Activated B cell treated with CpG ODN at 0.5 μM for 24 hours (primary cell): ENCODE data around the gene KRT23. TPM values are rescaled to one million over a fixed set of nuclear protein-coding genes. Genes with fewer than 3 reads are reported as not detected.

Experiments used
- ATAC-seq: fragments of 200-7000 bp; cut with Tn5 transposase; one replicate; pipeline ENCODE4 v1.10.0; 2021; ENCODE audit warnings: low read depth, mild to moderate bottlenecking, moderate library complexity
- CTCF ChIA-PET: fragments of 350-600 bp; sonication (Branson Sonifier 250); formaldehyde crosslinking; loops from one replicate; lab custom pipeline; 2021; ENCODE audit warnings: antibody characterized with exemption; lab: Charles Lee
- POLR2A ChIA-PET: fragments of 350-600 bp; sonication (Branson Sonifier 250); formaldehyde crosslinking; loops from one replicate; lab custom pipeline; 2021; ENCODE audit warnings: antibody characterized with exemption; lab: Charles Lee
- DNase-seq: peaks from one replicate; pipeline ENCODE4 v3.0.0; 2022
- H3K27ac Mint-ChIP-seq: one replicate; pipeline ENCODE4 v1.8.0; 2020; ENCODE audit warnings: mixed read lengths
- H3K27me3 Mint-ChIP-seq: one replicate; pipeline ENCODE4 v1.8.0; 2021; ENCODE audit warnings: mixed read lengths
- H3K36me3 Mint-ChIP-seq: one replicate; pipeline ENCODE4 v1.8.0; 2021; ENCODE audit warnings: low read depth, mixed read lengths
- H3K4me1 Mint-ChIP-seq: one replicate; pipeline ENCODE4 v1.8.0; 2021; ENCODE audit warnings: mixed read lengths
- H3K4me3 Mint-ChIP-seq: one replicate; pipeline ENCODE4 v1.8.0; 2020; ENCODE audit warnings: mild to moderate bottlenecking, mixed read lengths
- H3K9me3 Mint-ChIP-seq: one replicate; pipeline ENCODE4 v1.8.0; 2020; ENCODE audit warnings: mixed read lengths
- intact Hi-C: fragments of 100-400 bp; cut with micrococcal nuclease; formaldehyde crosslinking; loops from one replicate; pipeline ENCODE4 v1.15.1; 2024
- total RNA-seq: library from RNA; stranded (reverse); gene quantifications from 2 replicates; pipeline ENCODE4 v1.2.3, GENCODE V29; 2022
- TF ChIP-seq, protein P1 (sequence below): fragments of 200-600 bp; IDR thresholded peaks from one replicate; pipeline ENCODE4 v1.8.0; 2022; ENCODE audit warnings: antibody characterized with exemption, mild to moderate bottlenecking

The KRT23 gene, protein sequence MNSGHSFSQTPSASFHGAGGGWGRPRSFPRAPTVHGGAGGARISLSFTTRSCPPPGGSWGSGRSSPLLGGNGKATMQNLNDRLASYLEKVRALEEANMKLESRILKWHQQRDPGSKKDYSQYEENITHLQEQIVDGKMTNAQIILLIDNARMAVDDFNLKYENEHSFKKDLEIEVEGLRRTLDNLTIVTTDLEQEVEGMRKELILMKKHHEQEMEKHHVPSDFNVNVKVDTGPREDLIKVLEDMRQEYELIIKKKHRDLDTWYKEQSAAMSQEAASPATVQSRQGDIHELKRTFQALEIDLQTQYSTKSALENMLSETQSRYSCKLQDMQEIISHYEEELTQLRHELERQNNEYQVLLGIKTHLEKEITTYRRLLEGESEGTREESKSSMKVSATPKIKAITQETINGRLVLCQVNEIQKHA
- not detected in 2 replicates for total RNA-seq

DNA sequence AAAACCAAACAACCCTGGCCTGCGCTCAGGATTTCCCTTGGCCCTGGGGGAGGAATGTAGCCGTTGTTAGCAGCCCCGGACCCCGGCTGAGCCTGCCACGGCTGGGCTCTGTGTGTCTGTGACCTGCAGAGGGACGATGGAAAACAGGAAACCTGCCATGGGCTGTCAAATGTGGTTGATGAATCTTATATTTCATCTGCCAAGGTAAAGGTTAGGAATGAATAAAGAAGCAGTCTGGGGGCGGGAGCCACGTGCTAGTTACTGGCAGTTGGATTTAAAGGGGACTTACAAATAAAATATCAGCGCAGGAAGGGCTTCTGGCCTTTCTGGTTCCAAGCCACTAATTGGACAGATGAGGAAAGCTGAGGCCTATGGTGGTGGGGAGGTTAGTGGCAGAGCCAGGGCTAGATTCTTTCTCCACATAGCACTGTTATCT is at the start of gene KRT23:
Gene KRT23, minus strand, starts transcription at position 263 of the 436 bp plus-strand sequence. CDS start 1,043 bp downstream, outside the sequence.
- Mint-ChIP-seq H3K9me3 (no peaks in the 10 kb centered on the region), H3K36me3 (no peaks in the 10 kb centered on the region), H3K4me3 (no peak within 1 kb of the TSS), H3K4me1 (no peaks in the 10 kb centered on the region), H3K27me3 (peaks cover 35% of the 10 kb centered on the region), H3K27ac (no peak within 1 kb of the TSS)
- ChIA-PET CTCF (no interaction called here), POLR2A (no interaction called here)
- no peak for DNase-seq
- ATAC-seq = no peak
- intact Hi-C loops = no loop called here
- TF ChIP-seq, protein P1, sequence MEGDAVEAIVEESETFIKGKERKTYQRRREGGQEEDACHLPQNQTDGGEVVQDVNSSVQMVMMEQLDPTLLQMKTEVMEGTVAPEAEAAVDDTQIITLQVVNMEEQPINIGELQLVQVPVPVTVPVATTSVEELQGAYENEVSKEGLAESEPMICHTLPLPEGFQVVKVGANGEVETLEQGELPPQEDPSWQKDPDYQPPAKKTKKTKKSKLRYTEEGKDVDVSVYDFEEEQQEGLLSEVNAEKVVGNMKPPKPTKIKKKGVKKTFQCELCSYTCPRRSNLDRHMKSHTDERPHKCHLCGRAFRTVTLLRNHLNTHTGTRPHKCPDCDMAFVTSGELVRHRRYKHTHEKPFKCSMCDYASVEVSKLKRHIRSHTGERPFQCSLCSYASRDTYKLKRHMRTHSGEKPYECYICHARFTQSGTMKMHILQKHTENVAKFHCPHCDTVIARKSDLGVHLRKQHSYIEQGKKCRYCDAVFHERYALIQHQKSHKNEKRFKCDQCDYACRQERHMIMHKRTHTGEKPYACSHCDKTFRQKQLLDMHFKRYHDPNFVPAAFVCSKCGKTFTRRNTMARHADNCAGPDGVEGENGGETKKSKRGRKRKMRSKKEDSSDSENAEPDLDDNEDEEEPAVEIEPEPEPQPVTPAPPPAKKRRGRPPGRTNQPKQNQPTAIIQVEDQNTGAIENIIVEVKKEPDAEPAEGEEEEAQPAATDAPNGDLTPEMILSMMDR = no peak

DNA sequence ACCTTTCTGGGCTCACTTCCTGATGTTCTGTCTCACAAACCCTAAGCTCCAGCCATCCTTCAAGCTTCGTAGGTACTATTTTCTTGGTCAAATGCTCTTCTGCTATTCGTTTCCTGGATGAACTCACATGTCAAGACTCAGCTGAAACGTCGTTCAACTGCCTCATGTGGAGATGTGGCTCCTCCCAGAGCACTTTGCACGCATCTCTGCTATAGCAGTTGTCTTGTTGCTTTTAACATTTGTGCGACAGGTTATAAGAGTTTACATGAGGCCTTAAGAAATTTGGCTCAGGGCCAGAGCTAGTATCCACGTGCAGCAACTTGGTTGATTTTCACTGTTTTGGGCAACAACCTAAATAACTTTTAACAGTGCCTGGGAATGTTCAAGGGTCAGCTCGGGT is 49.5 kb upstream of the KRT23 start:
- ATAC-seq = no peak
- Mint-ChIP-seq H3K4me1 (no peaks in the 10 kb centered on the region), H3K27ac (no peak overlapping the region), H3K4me3 (no peak overlapping the region), H3K36me3 (no peaks in the 10 kb centered on the region), H3K27me3 (peaks cover 14% of the 10 kb centered on the region), H3K9me3 (no peaks in the 10 kb centered on the region)
- POLR2A ChIA-PET = no interaction called here
- TF ChIP-seq, protein P1 = no peak
- CTCF ChIA-PET = no interaction called here
- no peak for DNase-seq
- intact Hi-C loops = no loop called here

DNA sequence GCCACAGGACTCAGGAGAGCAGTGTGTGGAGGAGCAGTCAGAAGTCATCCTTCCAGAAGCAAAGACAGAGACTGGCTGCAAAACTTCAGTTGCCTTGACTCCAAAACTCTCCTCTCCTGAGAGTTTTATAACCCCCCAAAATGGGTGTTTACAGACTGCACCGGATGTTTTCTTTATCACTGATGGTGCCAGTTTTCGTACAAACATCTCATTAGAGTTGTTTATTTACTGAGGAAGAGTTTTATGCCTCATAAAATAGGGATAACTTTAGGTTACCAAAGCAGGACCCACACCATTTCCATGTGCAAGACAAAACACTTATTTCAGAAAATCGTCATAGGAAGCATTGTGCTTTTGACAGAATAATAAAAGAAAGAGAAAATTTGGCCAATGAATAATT is 46.8 kb upstream of the KRT23 start, which contains the start of gene KRT40:
Gene KRT40, minus strand, starts transcription at position 101 of the 400 bp plus-strand sequence. Its CDS starts 53 bp downstream, at position 48.
- no peak within 1 kb of the TSS for H3K27ac Mint-ChIP-seq
- intact Hi-C loops = no loop called here
- H3K9me3 Mint-ChIP-seq = no peaks in the 10 kb centered on the region
- no peaks in the 10 kb centered on the region for H3K4me1 Mint-ChIP-seq
- no peak for DNase-seq
- no peak within 1 kb of the TSS for H3K4me3 Mint-ChIP-seq
- TF ChIP-seq, protein P1 = no peak
- peaks cover 14% of the 10 kb centered on the region for H3K27me3 Mint-ChIP-seq
- ChIA-PET CTCF (no interaction called here), POLR2A (interaction anchor here (0.7 kb wide), 1 partner anchor 582 kb away, joined by 3 read pairs; no protein-coding TSS in a partner anchor)
- no peak for ATAC-seq
- H3K36me3 Mint-ChIP-seq = no peaks in the 10 kb centered on the region

DNA sequence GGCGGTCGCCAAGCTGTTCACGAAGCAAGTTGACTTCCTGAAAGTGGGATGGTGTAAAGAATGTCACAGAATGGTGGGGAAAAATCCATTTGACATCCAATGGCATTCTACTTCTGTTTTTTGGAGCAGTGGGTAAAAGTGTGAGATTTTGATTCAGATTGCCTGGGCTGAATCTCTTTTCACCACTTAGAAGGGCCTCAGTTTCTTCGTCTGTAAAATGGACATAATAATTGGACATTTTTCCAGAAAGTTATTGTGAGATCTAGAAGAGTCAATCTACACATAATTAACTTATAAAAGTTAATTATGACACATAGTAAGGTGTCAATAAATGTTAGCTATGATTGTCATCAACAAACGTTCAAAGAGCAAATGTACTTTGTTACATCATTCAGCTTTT is 43.7 kb upstream of the KRT23 start:
- Mint-ChIP-seq H3K27ac (no peak overlapping the region), H3K27me3 (peaks cover 26% of the 10 kb centered on the region), H3K4me3 (no peak overlapping the region), H3K9me3 (no peaks in the 10 kb centered on the region), H3K4me1 (no peaks in the 10 kb centered on the region), H3K36me3 (no peaks in the 10 kb centered on the region)
- TF ChIP-seq, protein P1 = no peak
- DNase-seq (no peak), ATAC-seq (no peak)
- CTCF ChIA-PET = no interaction called here
- intact Hi-C loops = no loop called here
- POLR2A ChIA-PET = interaction anchor here (0.5 kb wide), 1 partner anchor 320 kb away, joined by 3 read pairs; no protein-coding TSS in a partner anchor

DNA sequence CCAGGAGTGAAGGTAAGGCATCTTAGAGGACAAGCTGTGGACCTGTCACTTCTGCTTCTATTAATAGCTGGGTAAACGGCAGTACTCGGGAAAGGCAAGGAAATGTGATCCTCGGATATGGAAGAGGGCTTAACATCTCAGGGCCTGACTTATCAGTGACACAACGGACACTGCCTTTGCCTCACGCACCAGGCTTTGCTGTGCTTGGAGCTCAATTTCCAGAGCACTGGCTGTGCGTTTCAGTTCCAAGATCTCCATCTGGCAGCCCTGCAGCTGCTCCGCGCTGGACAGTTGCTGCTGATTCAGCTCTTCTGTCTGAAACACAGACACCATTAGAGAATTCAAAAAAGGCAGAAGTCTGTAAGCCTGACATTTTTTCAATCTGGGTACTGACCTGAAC is 43.1 kb upstream of the KRT23 start:
- Mint-ChIP-seq H3K27me3 (peaks cover 26% of the 10 kb centered on the region), H3K9me3 (no peaks in the 10 kb centered on the region), H3K4me3 (no peak overlapping the region), H3K4me1 (no peaks in the 10 kb centered on the region), H3K27ac (no peak overlapping the region), H3K36me3 (no peaks in the 10 kb centered on the region)
- POLR2A ChIA-PET = interaction anchor here (0.5 kb wide), 1 partner anchor 321 kb away, joined by 3 read pairs; no protein-coding TSS in a partner anchor
- TF ChIP-seq, protein P1 = no peak
- DNase-seq (no peak), ATAC-seq (no peak)
- intact Hi-C loops = no loop called here
- CTCF ChIA-PET = no interaction called here
